Measurements from ENCODE around the gene JSRP1.

The JSRP1 gene

DNA sequence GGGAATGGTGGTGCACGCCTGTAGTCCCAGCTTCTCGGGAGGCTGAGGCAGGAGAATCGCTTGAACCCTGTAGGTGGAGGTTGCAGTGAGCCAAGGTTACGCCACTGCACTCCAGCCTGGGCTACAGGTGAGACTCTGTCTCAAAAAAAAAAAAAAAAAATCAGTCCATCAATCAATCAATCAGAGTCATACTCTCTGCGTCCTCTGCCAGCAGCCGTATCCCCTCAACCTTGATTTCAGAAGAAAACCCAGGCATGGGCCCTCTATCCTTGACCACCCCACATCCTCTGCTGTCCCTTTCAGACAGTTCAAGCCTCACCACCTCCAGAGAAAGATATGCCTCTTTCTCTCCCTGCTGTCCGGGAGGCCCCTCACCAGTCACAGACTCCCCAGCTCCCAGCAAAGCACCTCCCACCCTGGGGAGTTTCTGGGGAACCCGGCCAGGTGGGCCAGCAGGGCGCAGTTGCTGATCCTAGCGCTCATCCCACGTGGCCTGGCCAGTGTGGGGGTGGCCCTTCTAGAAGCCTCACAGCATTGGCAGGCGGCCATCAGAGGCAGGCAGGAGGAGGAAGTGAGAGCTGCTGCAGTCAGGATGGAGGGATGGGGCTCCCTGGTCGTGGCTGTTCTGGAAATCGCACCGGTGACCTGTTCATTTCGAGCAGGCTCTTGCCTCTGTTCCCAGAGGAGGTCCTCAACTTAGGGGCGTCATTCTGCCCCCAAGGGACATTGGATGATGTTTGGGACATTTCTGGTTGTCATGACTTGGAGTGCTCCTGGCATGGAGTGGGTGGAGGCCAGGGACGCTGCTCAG, 10.2 kb upstream of the JSRP1 start:
- no peak for DNase-seq

GRCh38 chr19:2261438-2262172, 5.4 kb upstream of the JSRP1 start:
- DNase-seq, result no peak

DNA sequence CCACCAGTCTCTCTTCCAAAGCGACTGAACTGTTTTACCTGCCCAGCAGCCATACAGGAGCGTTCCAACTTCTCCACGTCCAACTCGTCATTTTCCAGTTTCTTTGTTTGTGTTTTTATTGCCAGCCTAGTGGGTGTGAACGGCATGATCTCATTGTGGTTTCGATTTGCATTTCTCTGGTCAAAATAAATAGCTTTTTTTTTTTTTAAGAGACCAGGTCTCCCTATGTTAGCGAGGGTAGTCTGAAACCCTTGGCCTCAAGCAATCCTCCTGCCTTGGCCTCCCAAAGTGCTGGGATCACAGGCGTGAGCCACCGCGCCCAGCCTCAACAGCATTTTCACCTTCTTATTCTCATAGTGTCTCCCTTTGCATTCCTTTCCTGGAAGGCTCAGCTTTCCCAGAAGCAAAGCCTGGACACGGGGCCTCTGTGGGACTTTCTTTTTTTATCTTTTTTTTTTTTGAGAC, 4.2 kb upstream of the JSRP1 start:
- no peak for DNase-seq

DNA sequence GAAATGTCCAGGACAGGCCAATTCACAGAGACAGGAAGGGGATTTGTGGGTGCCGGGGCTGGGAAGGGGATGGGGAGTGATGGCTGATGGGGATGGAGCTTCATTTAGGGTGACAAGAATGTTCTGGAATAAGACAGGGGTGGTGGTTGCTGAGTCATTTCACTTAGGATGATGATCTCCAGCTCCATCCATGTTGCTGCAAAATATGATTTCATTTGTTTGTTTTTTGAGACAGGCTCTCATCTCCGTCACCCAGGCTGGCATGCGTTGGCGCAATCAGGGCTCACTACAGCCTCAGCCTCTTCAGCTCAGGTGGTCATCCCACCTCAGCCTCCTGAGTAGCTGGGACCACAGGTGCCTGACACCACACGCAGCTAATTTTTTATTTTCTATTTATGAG, 3.1 kb upstream of the JSRP1 start:
- no peak for DNase-seq

GRCh38 chr19:2255112-2255845, 938 bp downstream of the JSRP1 start:
- DNase-seq, result no peak

DNA sequence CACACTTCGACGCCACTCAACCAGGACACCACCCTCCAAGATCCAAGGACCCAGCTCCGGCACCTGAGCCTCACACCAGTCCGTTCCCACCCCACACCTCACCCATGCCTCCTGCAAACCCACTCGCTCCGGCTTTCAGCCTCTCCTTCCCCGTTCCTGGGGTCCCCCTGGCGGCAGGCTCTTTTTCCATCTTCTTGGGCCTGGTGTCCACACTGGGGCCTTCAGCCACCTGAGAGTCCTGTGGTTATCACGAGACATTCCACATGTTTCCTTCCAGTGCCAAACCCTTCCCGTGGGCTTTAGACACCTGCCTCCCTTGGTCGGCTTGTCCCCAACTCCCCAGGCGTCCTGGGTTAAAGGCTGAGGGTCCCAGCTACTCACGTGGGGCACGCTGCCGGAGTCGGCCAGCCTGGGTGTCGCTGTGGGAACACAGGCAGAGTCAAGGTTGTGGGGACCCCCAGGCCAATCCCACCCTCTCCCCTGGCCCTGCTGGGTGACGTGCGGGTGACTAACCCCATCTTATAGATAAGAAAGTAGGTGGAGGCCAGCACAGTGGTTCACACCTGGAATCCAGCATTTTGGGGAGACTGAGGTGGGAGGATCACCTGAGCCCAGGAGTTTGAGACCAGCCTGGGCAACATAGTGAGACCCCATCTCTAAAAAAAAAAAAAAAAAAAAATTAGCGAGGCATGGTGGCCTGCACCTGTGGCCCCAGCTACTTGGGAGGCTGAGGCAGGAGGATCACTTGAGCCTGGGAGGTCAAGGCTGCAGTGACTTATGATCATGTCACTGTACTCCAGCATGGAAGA, 1.9 kb downstream of the JSRP1 start:
- no peak for DNase-seq

- DNase-seq, result no peak
Measured at GRCh38 chr19:2253106-2254063, 2.8 kb downstream of the JSRP1 start.

DNA sequence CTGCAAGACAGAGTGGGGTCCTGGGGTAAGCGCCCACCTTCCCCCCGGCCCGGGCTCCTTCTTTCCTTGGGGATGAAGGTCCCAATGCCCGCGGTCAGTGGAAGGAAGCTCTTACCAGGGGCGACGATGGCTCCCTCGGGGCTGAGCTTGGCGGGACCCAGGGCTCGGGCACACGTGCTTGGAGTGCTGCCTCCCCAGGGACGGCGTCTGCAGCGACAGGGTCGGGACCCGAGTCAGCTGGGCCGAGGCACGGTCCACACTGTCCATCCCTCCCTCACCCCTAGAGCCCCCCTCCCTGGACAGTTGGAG, 3.5 kb downstream of the JSRP1 start:
- no peak for DNase-seq

- DNase-seq, result no peak
Measured at GRCh38 chr19:2252055-2252796, 4.0 kb downstream of the JSRP1 start.

GRCh38 chr19:2251106-2252054, 4.8 kb downstream of the JSRP1 start:
- DNase-seq, result no peak

DNA sequence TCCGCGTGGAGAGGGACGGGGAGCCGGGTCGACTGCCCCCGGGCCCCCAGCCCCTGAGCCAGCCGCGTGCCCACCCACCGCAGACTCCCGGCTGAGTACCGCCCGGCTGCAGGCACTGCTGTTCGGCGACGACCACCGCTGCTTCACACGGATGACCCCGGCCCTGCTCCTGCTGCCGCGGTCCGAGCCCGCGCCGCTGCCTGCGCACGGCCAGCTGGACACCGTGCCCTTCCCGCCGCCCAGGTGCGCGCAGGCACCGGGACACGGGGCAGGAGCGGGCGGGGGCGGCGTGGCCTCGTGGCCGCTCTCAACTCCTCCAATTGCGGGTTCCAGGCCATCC, 5.5 kb downstream of the JSRP1 start:
- no peak for DNase-seq

- no peak for DNase-seq
Measured at GRCh38 chr19:2249880-2250765, 6.1 kb downstream of the JSRP1 start.

DNA sequence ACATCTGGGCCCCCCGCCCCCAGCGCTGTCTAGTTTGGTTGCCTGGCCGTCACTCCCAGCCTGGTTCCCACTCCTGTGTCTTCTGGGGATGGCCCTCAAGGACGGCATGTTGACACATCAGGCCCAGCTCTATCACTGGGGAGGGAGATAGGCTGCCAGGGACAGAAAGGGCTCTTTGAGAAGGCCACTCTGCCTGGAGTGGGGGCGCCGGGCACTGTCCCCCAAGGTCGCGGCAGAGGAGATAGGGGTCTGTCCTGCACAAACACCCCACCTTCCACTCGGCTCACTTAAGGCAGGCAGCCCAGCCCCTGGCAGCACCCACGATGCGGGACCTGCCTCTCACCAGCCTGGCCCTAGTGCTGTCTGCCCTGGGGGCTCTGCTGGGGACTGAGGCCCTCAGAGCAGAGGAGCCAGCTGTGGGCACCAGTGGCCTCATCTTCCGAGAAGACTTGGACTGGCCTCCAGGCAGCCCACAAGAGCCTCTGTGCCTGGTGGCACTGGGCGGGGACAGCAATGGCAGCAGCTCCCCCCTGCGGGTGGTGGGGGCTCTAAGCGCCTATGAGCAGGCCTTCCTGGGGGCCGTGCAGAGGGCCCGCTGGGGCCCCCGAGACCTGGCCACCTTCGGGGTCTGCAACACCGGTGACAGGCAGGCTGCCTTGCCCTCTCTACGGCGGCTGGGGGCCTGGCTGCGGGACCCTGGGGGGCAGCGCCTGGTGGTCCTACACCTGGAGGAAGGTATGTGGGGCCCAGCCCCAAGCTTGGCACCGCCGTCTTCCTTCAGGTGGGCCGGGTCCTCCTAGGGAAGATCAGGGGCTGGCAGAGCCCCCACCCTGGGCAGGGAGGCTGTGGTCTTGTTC, 7.0 kb downstream of the JSRP1 start, which contains the start of gene AMH:
Gene AMH (plus strand): TSS at position 314 of the 857 bp plus-strand sequence. CDS start 10 bp downstream, at position 324.
- DNase-seq, result no peak

GRCh38 chr19:2248136-2249009, 7.8 kb downstream of the JSRP1 start:
- DNase-seq, result no peak

DNA sequence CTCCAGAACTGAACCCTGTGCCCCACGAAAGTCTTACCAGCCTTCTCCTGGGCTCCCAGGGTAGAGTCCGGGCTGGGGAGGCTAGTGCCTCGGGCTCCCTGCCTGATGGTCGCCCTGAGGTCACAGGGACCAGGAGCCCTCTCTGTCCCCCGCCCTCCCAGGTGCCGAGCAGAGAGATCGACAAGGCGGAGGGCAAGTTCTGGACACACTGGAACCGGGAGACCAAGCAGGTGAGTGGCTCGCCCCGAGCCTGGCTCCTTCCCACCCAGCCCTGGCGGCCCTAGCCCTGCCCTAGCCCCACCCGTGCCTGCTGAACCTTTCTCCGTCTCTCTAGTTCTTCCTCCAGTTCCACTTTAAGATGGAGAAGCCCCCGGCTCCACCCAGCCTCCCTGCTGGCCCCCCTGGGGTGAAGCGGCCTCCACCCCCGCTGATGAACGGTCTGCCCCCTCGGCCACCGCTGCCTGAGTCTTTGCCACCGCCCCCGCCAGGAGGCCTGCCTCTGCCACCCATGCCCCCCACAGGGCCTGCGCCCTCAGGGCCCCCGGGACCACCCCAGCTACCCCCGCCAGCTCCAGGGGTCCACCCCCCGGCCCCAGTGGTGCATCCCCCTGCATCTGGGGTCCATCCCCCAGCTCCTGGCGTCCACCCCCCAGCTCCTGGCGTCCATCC, 8.7 kb downstream of the JSRP1 start:
- DNase-seq, result no peak

- no peak for DNase-seq
Measured at GRCh38 chr19:2246801-2247361, 9.3 kb downstream of the JSRP1 start.
